Breast epithelium (tissue), 4 donors: ENCODE measurements around the gene CAMKK2. TPM values are rescaled to one million over a fixed set of nuclear protein-coding genes. Genes with fewer than 3 reads are reported as not detected.

Source experiments
- DNase-seq, 2 donors: peaks; one replicate each; pipeline ENCODE4 v3.0.0-alpha.2; 2019; ENCODE audit warnings: low spot score in 2 of 2
- H3K27ac ChIP-seq, 2 donors: fragments of 200-600 bp; sonication (generic) in 1 of 2; one replicate each; pipeline ENCODE4 v1.5.1; 2016 to 2019; ENCODE audit warnings: mild to moderate bottlenecking in 1 of 2
- H3K27me3 ChIP-seq, 2 donors: fragments of 200-600 bp; sonication (generic) in 1 of 2; one replicate each; pipeline versions ENCODE4 v1.5.1 to v1.6.0; 2017 to 2019; ENCODE audit warnings: control low read depth in 1 of 2, mild to moderate bottlenecking in 1 of 2
- H3K36me3 ChIP-seq: fragments of 200-600 bp; one replicate; pipeline ENCODE4 v1.5.1; 2019
- H3K4me1 ChIP-seq, 2 donors: fragments of 200-600 bp; sonication (generic); one replicate each; pipeline ENCODE4 v1.5.1; 2016 to 2019; ENCODE audit warnings: control low read depth in 1 of 2
- H3K4me3 ChIP-seq, 3 donors: fragments of 200-600 bp; sonication (generic); 1 replicate in 2 of 3; 2 replicates in 1 of 3; pipeline ENCODE4 v1.5.1; 2016 to 2019; ENCODE audit warnings: mild to moderate bottlenecking in 3 of 3, moderate library complexity in 2 of 3
- H3K9me3 ChIP-seq, 2 donors: fragments of 200-600 bp; sonication (generic) in 1 of 2; one replicate each; pipeline ENCODE4 v1.5.1; 2016 to 2019; ENCODE audit warnings: control low read depth in 1 of 2
- CTCF ChIP-seq, 3 donors: fragments of 450-650 bp; IDR thresholded peaks; one replicate each; pipeline ENCODE4 v1.5.1; 2016 to 2017; ENCODE audit warnings: antibody characterized with exemption in 3 of 3, mild to moderate bottlenecking in 3 of 3, moderate library complexity in 3 of 3
- POLR2A ChIP-seq: fragments of 450-650 bp; IDR thresholded peaks from one replicate; pipeline ENCODE4 v1.6.1; 2016; ENCODE audit warnings: antibody characterized with exemption, mild to moderate bottlenecking, moderate library complexity
- POLR2AphosphoS5 ChIP-seq, 3 donors: sonication (generic); formaldehyde crosslinking; IDR thresholded peaks; one replicate each; pipeline ENCODE4 v1.6.1; 2017; ENCODE audit warnings: antibody characterized with exemption in 3 of 3
- intact Hi-C: fragments of 100-400 bp; cut with DNase I; formaldehyde crosslinking; loops from one replicate; pipeline ENCODE4 v1.15.1; 2023; ENCODE audit warnings: low total_unique reads
- total RNA-seq, 3 donors: library from RNA; depleted of rRNA; stranded (reverse); fragments of >200 nt; gene quantifications; one replicate each; pipeline ENCODE4 v1.1.0, GENCODE V29; 2016

Gene CAMKK2
- total RNA-seq, 3 donors from 2014 or later = 27.4 to 32.0 (median 29.2) TPM

GRCh38 chr12:121295746-121296617 is 527 bp downstream of the CAMKK2 start:
- H3K4me1 ChIP-seq = peaks cover 4 to 8% of the 10 kb centered on the region in 2 donors
- peak overlapping the region; percentile 83 to 94 for H3K27ac ChIP-seq
- H3K27me3 ChIP-seq = no peaks in the 10 kb centered on the region
- no peaks in the 10 kb centered on the region for H3K9me3 ChIP-seq
- no peaks in the 10 kb centered on the region for H3K36me3 ChIP-seq
- TF ChIP-seq POLR2AphosphoS5 (IDR thresholded peaks at IDR 0.05) (no peak), POLR2A (no peak), CTCF (IDR thresholded peaks at IDR 0.05) (no peak)
- DNase-seq = no peak
- intact Hi-C loops = no loop called here
- peak overlapping the region; percentile 96 to 99 (median 97) for H3K4me3 ChIP-seq

GRCh38 chr12:121295116-121295745 is 1.3 kb downstream of the CAMKK2 start:
- no peak for DNase-seq
- H3K9me3 ChIP-seq = no peaks in the 10 kb centered on the region
- TF ChIP-seq POLR2A (no peak), POLR2AphosphoS5 (IDR thresholded peaks at IDR 0.05) (no peak), CTCF (IDR thresholded peaks at IDR 0.05) (no peak)
- peak overlapping the region; percentile 83 to 94 for H3K27ac ChIP-seq
- peaks cover 4 to 8% of the 10 kb centered on the region in 2 donors for H3K4me1 ChIP-seq
- no peaks in the 10 kb centered on the region for H3K27me3 ChIP-seq
- H3K4me3 ChIP-seq = peak overlapping the region; percentile 96 to 99 (median 97)
- H3K36me3 ChIP-seq = no peaks in the 10 kb centered on the region
- intact Hi-C loops = no loop called here

GRCh38 chr12:121294151-121294889 is 2.2 kb downstream of the CAMKK2 start:
- intact Hi-C loops = no loop called here
- H3K9me3 ChIP-seq = no peaks in the 10 kb centered on the region
- TF ChIP-seq CTCF (IDR thresholded peaks at IDR 0.05) (no peak), POLR2A (no peak), POLR2AphosphoS5 (IDR thresholded peaks at IDR 0.05) (no peak)
- no peaks in the 10 kb centered on the region for H3K27me3 ChIP-seq
- H3K36me3 ChIP-seq = no peaks in the 10 kb centered on the region
- H3K4me1 ChIP-seq = peaks cover 4 to 8% of the 10 kb centered on the region in 2 donors
- no peak overlapping the region for H3K4me3 ChIP-seq
- no peak overlapping the region for H3K27ac ChIP-seq
- DNase-seq = no peak

- TF ChIP-seq CTCF (IDR thresholded peaks at IDR 0.05) (no peak), POLR2A (no peak), POLR2AphosphoS5 (IDR thresholded peaks at IDR 0.05) (no peak)
- H3K4me3 ChIP-seq = no peak overlapping the region
- H3K36me3 ChIP-seq = no peaks in the 10 kb centered on the region
- H3K27ac ChIP-seq = no peak overlapping the region
- H3K9me3 ChIP-seq = no peaks in the 10 kb centered on the region
- peaks cover 4 to 8% of the 10 kb centered on the region in 2 donors for H3K4me1 ChIP-seq
- no peak for DNase-seq
- no peaks in the 10 kb centered on the region for H3K27me3 ChIP-seq
- intact Hi-C loops = no loop called here
Measured at GRCh38 chr12:121293603-121294002, 2.9 kb downstream of the CAMKK2 start.
